Omental fat pad (tissue), 4 donors: ENCODE measurements around the gene GSTM2. TPM values are rescaled to one million over a fixed set of nuclear protein-coding genes. Genes with fewer than 3 reads are reported as not detected.

Experiments used
- ATAC-seq: fragments of 150-250 bp; one replicate; pipeline ENCODE4 v1.9.1; 2016; ENCODE audit warnings: mild to moderate bottlenecking, moderate library complexity; ENCODE audit not compliant: low FRiP score
- DNase-seq: peaks from one replicate; pipeline ENCODE4 v3.0.0-alpha.2; 2019; ENCODE audit warnings: low spot score
- CTCF ChIP-seq, 3 donors: fragments of 450-650 bp; IDR thresholded peaks; one replicate each; pipeline ENCODE4 v1.5.1; 2016 to 2017; ENCODE audit warnings: antibody characterized with exemption in 3 of 3, mild to moderate bottlenecking in 3 of 3, moderate library complexity in 2 of 3
- total RNA-seq, 4 donors: library from RNA; depleted of rRNA; stranded (reverse); fragments of >200 nt; gene quantifications; one replicate each; pipeline ENCODE4 v1.1.0, GENCODE V29; 2016

GSTM2 gene
- total RNA-seq, 4 donors from 2014 or later, result 35.3 to 74.7 (median 52.2) TPM

- DNase-seq, result no peak
These were observed 45.5 kb upstream of the GSTM2 start for GRCh38 chr1:109622137-109622892.

GRCh38 chr1:109622895-109623294 is 45.0 kb upstream of the GSTM2 start:
- ATAC-seq (no peak), DNase-seq (no peak)
- TF ChIP-seq CTCF (IDR thresholded peaks at IDR 0.05), result no peak

More at GRCh38 chr1:109622137-109622892, 45.5 kb upstream of the GSTM2 start:
- no peak for ATAC-seq
- no peak for TF ChIP-seq CTCF (IDR thresholded peaks at IDR 0.05)

- ATAC-seq (no peak), DNase-seq (no peak)
- TF ChIP-seq CTCF (IDR thresholded peaks at IDR 0.05), result no peak
These were observed 44.2 kb upstream of the GSTM2 start for GRCh38 chr1:109623601-109624161.

GRCh38 chr1:109624201-109625010 is 43.5 kb upstream of the GSTM2 start:
- TF ChIP-seq CTCF (IDR thresholded peaks at IDR 0.05), result no peak
- ATAC-seq (no peak), DNase-seq (no peak)

GRCh38 chr1:109625176-109625575 is 42.7 kb upstream of the GSTM2 start:
- no peak for DNase-seq
- no peak for TF ChIP-seq CTCF (IDR thresholded peaks at IDR 0.05)
- ATAC-seq, result no peak

GRCh38 chr1:109625601-109626560 is 42.0 kb upstream of the GSTM2 start:
- DNase-seq (no peak), ATAC-seq (no peak)
- no peak for TF ChIP-seq CTCF (IDR thresholded peaks at IDR 0.05)
